K562 (cell line): ENCODE results near the gene RCSD1. TPM values are rescaled to one million over a fixed set of nuclear protein-coding genes. Genes with fewer than 3 reads are reported as not detected.
A peak's percentile ranks its signal among the peaks of the same experiment; 100 is the strongest.

Source experiments
- CBFA2T3 ChIP-seq: fragments of 450-650 bp; IDR thresholded peaks from 2 replicates; pipeline ENCODE4 v1.6.1; 2017
- CBFB ChIP-seq: sonication (generic); formaldehyde crosslinking; IDR thresholded peaks from 2 replicates; pipeline ENCODE4 v1.4.0; 2020; ENCODE audit warnings: mild to moderate bottlenecking, missing genetic modification reagents
- CGGBP1 ChIP-seq: fragments of 250-450 bp; sonication (Bioruptor Pico); IDR thresholded peaks from 2 replicates; pipeline ENCODE4 v1.9.0; 2021; ENCODE audit warnings: mild to moderate bottlenecking
- ERF ChIP-seq: fragments of 450-650 bp; formaldehyde crosslinking; IDR thresholded peaks from 2 replicates; pipeline ENCODE4 v1.4.0; 2020; ENCODE audit warnings: mild to moderate bottlenecking, mixed read lengths
- ETV6 ChIP-seq, 3 experiments: fragments of 150-350 bp in 1 of 3; sonication (generic) in 1 of 3; formaldehyde crosslinking in 1 of 3; IDR thresholded peaks; 2 replicates each; pipeline versions ENCODE4 v1.6.1 to v1.8.0; 2014 to 2022; ENCODE audit warnings: borderline replicate concordance in 2 of 3, low read depth in 2 of 3, antibody characterized with exemption in 1 of 3, low read length in 1 of 3, mild to moderate bottlenecking in 1 of 3, missing genetic modification reagents in 1 of 3
- HNRNPH1 ChIP-seq: fragments of 200-400 bp; formaldehyde crosslinking; optimal IDR thresholded peaks from 2 replicates; pipeline ENCODE3; 2017; ENCODE audit warnings: low read depth, mild to moderate bottlenecking, low read length, moderate library complexity
- KLF16 ChIP-seq: IDR thresholded peaks from 2 replicates; pipeline ENCODE4 v1.6.1; 2016; ENCODE audit warnings: antibody characterized with exemption
- LEF1 ChIP-seq: fragments of 450-650 bp; IDR thresholded peaks from 2 replicates; pipeline ENCODE4 v1.6.1; 2016; ENCODE audit warnings: mild to moderate bottlenecking
- MLLT1 ChIP-seq, 2 experiments: fragments of 450-650 bp; IDR thresholded peaks; 2 replicates each; pipeline ENCODE4 v1.6.1; 2016
- MNT ChIP-seq, 2 experiments: fragments of 450-650 bp; conservative IDR thresholded peaks; 2 replicates each; pipeline ENCODE4 v1.6.1; 2017; ENCODE audit warnings: mild to moderate bottlenecking in 2 of 2, moderate library complexity in 2 of 2
- NR2F6 ChIP-seq: fragments of 450-650 bp; formaldehyde crosslinking; IDR thresholded peaks from 2 replicates; pipeline ENCODE4 v1.4.0; 2020; ENCODE audit warnings: mild to moderate bottlenecking
- POLR2AphosphoS5 ChIP-seq: IDR thresholded peaks from 2 replicates; pipeline ENCODE4 v1.6.1; 2011; ENCODE audit warnings: mild to moderate bottlenecking, low read depth, low read length, moderate library complexity; ENCODE audit not compliant: control insufficient read depth, insufficient read depth
- SNRNP70 ChIP-seq: fragments of 200-400 bp; formaldehyde crosslinking; optimal IDR thresholded peaks from 2 replicates; pipeline ENCODE3; 2017; ENCODE audit warnings: low read depth, low read length
- SRF ChIP-seq, 2 experiments: fragments of 250-450, 450-650 bp in 1 of 2; sonication (Bioruptor Pico) in 1 of 2; sonication (generic) in 1 of 2; formaldehyde crosslinking; IDR thresholded peaks; 2 replicates each; pipeline versions ENCODE4 v1.5.0 to v1.5.1; 2020 to 2022; ENCODE audit warnings: mild to moderate bottlenecking in 1 of 2, missing genetic modification reagents in 1 of 2
- SRSF3 ChIP-seq: fragments of 200-400 bp; formaldehyde crosslinking; IDR thresholded peaks from 2 replicates; pipeline ENCODE4 v1.6.1; 2016; ENCODE audit warnings: mild to moderate bottlenecking, low read length, moderate library complexity; ENCODE audit not compliant: insufficient read depth
- TCF7 ChIP-seq: sonication (generic); IDR thresholded peaks from 2 replicates; pipeline ENCODE4 v1.6.1; 2016; ENCODE audit warnings: antibody characterized with exemption, borderline replicate concordance
- ZBTB2 ChIP-seq: fragments of 450-650 bp; IDR thresholded peaks from 2 replicates; pipeline ENCODE4 v1.6.1; 2016; ENCODE audit warnings: antibody characterized with exemption
- polyA plus RNA-seq, 8 experiments: library from polyadenylated mRNA; depleted of rRNA in 4 of 8; stranded (reverse) in 5 of 8; unstranded in 3 of 8; fragments of >200 nt; fragmentation: Nextera tagmentation in 2 of 8; fragmentation: Illumina TruSeq in 1 of 8; extraction: Ambion mirVana in 2 of 8; extraction: Trizol in 1 of 8; gene quantifications; 2 replicates each; pipeline versions ENCODE4 v1.2.1 to v1.2.3, GENCODE V29; 2011 to 2014; ENCODE audit warnings: inconsistent platforms in 1 of 8, missing spikeins in 1 of 8
- total RNA-seq, 7 experiments: library from RNA; depleted of rRNA in 6 of 7; stranded (reverse); fragments of >200 nt in 6 of 7; fragmentation: Illumina TruSeq in 2 of 7; extraction: Trizol in 2 of 7; gene quantifications; 2 replicates each; pipeline versions ENCODE4 v1.2.1 to v1.2.3, GENCODE V29; 2011 to 2021; ENCODE audit warnings: low replicate concordance in 1 of 7
- TF ChIP-seq, protein P1 (sequence below): fragments of 450-650 bp; formaldehyde crosslinking; conservative IDR thresholded peaks from 2 replicates; pipeline ENCODE4 v1.4.0; 2022; ENCODE audit warnings: mild to moderate bottlenecking, missing genetic modification characterization
- TF ChIP-seq, protein P2 (sequence below): fragments of 250-450 bp; sonication (Bioruptor Pico); IDR thresholded peaks from 2 replicates; pipeline ENCODE4 v1.8.0; 2022; ENCODE audit warnings: moderate library complexity, mild to moderate bottlenecking, inconsistent platforms
- TF ChIP-seq, protein P3 (sequence below): sonication (generic); formaldehyde crosslinking; IDR thresholded peaks from 2 replicates; pipeline ENCODE4 v1.8.0; 2023; ENCODE audit warnings: mild to moderate bottlenecking, missing genetic modification reagents

The RCSD1 gene
- total and polyA plus RNA-seq, 9 of the 15 experiments (the other 6 are each of a cell fraction or from before 2014, with no cell fraction given): 7.8 to 69.8 (median 45.3) TPM

GRCh38 chr1:167599957-167600581, 30.0 kb upstream of the RCSD1 start (continued):
- TF ChIP-seq, protein P1, sequence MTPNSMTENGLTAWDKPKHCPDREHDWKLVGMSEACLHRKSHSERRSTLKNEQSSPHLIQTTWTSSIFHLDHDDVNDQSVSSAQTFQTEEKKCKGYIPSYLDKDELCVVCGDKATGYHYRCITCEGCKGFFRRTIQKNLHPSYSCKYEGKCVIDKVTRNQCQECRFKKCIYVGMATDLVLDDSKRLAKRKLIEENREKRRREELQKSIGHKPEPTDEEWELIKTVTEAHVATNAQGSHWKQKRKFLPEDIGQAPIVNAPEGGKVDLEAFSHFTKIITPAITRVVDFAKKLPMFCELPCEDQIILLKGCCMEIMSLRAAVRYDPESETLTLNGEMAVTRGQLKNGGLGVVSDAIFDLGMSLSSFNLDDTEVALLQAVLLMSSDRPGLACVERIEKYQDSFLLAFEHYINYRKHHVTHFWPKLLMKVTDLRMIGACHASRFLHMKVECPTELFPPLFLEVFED (CRISPR knock-in tag): no peak
- TF ChIP-seq, protein P2, sequence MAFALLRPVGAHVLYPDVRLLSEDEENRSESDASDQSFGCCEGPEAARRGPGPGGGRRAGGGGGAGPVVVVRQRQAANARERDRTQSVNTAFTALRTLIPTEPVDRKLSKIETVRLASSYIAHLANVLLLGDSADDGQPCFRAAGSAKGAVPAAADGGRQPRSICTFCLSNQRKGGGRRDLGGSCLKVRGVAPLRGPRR (CRISPR knock-in tag): no peak
- TF ChIP-seq MNT (conservative IDR thresholded peaks at IDR 0.05) (peak in 1 of 2 experiments; percentile 47; a peak in 1 of 4 replicates), KLF16 (no peak), ZBTB2 (no peak), TCF7 (no peak), SNRNP70 (no peak), ERF (no peak), SRF (CRISPR knock-in tag; IDR thresholded peaks at IDR 0.05) (no peak; a peak in 1 of 4 replicates), SRSF3 (no peak), ETV6 (IDR thresholded peaks at IDR 0.05; ENCODE audit: borderline replicate concordance in 1 of 2, low read depth in 2 of 2, low read length in 1 of 2) (peak in 1 of 2 experiments; percentile 23; a peak in 1 of 4 replicates), ETV6 (CRISPR knock-in tag; IDR thresholded peaks at IDR 0.05; ENCODE audit: borderline replicate concordance) (no peak), POLR2AphosphoS5 (no peak), MLLT1 (IDR thresholded peaks at IDR 0.05) (peak in 1 of 2 experiments; percentile 40; a peak in 1 of 4 replicates), HNRNPH1 (no peak), NR2F6 (0 out of 2 replicates have a peak, but pooled peaks have one; percentile 13), CGGBP1 (CRISPR knock-in tag) (no peak), CBFB (CRISPR knock-in tag) (no peak), LEF1 (no peak; the same call in 1 of the 2 replicates), CBFA2T3 (no peak)
- TF ChIP-seq, protein P3, sequence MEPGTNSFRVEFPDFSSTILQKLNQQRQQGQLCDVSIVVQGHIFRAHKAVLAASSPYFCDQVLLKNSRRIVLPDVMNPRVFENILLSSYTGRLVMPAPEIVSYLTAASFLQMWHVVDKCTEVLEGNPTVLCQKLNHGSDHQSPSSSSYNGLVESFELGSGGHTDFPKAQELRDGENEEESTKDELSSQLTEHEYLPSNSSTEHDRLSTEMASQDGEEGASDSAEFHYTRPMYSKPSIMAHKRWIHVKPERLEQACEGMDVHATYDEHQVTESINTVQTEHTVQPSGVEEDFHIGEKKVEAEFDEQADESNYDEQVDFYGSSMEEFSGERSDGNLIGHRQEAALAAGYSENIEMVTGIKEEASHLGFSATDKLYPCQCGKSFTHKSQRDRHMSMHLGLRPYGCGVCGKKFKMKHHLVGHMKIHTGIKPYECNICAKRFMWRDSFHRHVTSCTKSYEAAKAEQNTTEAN: no peak
